Measurements from ENCODE around the gene CRADD. TPM values are rescaled to one million over a fixed set of nuclear protein-coding genes. Genes with fewer than 3 reads are reported as not detected.

Gene CRADD
- total and polyA plus RNA-seq, 4 donors, result 6.3 to 28.9 (median 16.6) TPM

DNA sequence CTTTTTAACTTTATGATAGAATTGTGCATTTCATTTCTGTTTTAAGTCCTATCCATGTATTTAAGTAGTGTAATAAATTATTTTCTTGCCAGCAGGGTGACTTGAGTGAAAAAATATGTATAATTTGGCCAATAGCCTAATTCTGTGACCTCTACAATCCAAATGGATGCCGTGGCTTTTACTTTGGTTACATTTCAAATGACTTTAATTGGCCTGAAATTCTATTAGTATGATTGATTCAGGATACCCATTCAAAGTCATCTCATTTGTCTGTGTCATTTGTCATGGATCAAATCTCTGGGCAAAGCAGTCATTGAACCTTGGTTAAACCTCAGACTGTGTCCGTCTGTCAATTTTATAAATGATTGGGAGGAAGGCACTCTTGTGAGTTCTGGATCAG, 29.6 kb downstream of the CRADD start:
- Histone ChIP-seq H3K9me3 (ENCODE audit: control insufficient read depth in 4 of 4, insufficient read depth in 3 of 4, low read length in 3 of 4) (peaks cover 0 to 7% (median 4%) of the 10 kb centered on the region in 4 donors), H3K9ac (ENCODE audit: insufficient read depth in 1 of 2, low read length in 2 of 2) (no peak overlapping the region), H3K27me3 (ENCODE audit: control insufficient read depth in 3 of 3, insufficient read depth in 3 of 3, low read length in 2 of 3) (no peaks in the 10 kb centered on the region), H3K27ac (ENCODE audit: low read depth in 1 of 2, low read length in 1 of 2) (no peak overlapping the region), H3K4me1 (ENCODE audit: control insufficient read depth in 5 of 5, insufficient read depth in 5 of 5, low read length in 5 of 5) (peaks cover 0 to 30% (median 3%) of the 10 kb centered on the region in 5 donors), H3K4me3 (no peak overlapping the region), H3K36me3 (ENCODE audit: control insufficient read depth in 4 of 4, insufficient read depth in 4 of 4, low read length in 4 of 4) (no peaks in the 10 kb centered on the region)
- DNase-seq (no peak), ATAC-seq (ENCODE audit: insufficient read depth, low FRiP score) (no peak)
- WGBS, 2 donors, result 79 to 92% methylated on average over 2 of the region's 2 CpGs
- TF ChIP-seq CTCF (IDR thresholded peaks at IDR 0.05; ENCODE audit: control extremely low read depth, extremely low read depth), result no peak

- Histone ChIP-seq H3K4me3 (no peak overlapping the region), H3K36me3 (ENCODE audit: control insufficient read depth in 4 of 4, insufficient read depth in 4 of 4, low read length in 4 of 4) (no peaks in the 10 kb centered on the region), H3K9ac (ENCODE audit: insufficient read depth in 1 of 2, low read length in 2 of 2) (no peak overlapping the region), H3K4me1 (ENCODE audit: control insufficient read depth in 5 of 5, insufficient read depth in 5 of 5, low read length in 5 of 5) (peaks cover 0 to 29% (median 3%) of the 10 kb centered on the region in 5 donors), H3K9me3 (ENCODE audit: control insufficient read depth in 4 of 4, insufficient read depth in 3 of 4, low read length in 3 of 4) (peaks cover 0 to 7% (median 4%) of the 10 kb centered on the region in 4 donors), H3K27ac (ENCODE audit: low read depth in 1 of 2, low read length in 1 of 2) (no peak overlapping the region), H3K27me3 (ENCODE audit: control insufficient read depth in 3 of 3, insufficient read depth in 3 of 3, low read length in 2 of 3) (no peaks in the 10 kb centered on the region)
- no peak for ATAC-seq (ENCODE audit: insufficient read depth, low FRiP score)
- no peak for TF ChIP-seq CTCF (IDR thresholded peaks at IDR 0.05; ENCODE audit: control extremely low read depth, extremely low read depth)
- WGBS, 2 donors, result 93 to 100% methylated on average over 1 of the region's 1 CpG
- no peak for DNase-seq
Observed at GRCh38 chr12:93707836-93708235, 30.7 kb downstream of the CRADD start.

GRCh38 chr12:93708952-93709351, 31.8 kb downstream of the CRADD start:
- H3K9me3 ChIP-seq (ENCODE audit: control insufficient read depth in 4 of 4, insufficient read depth in 3 of 4, low read length in 3 of 4), result peaks cover 0 to 7% (median 4%) of the 10 kb centered on the region in 4 donors
- no peak overlapping the region for H3K9ac ChIP-seq (ENCODE audit: insufficient read depth in 1 of 2, low read length in 2 of 2)
- H3K27ac ChIP-seq (ENCODE audit: low read depth in 1 of 2, low read length in 1 of 2), result no peak overlapping the region
- H3K4me1 ChIP-seq (ENCODE audit: control insufficient read depth in 5 of 5, insufficient read depth in 5 of 5, low read length in 5 of 5), result peaks cover 0 to 27% (median 3%) of the 10 kb centered on the region in 5 donors
- no peak for ATAC-seq (ENCODE audit: insufficient read depth, low FRiP score)
- no peaks in the 10 kb centered on the region for H3K27me3 ChIP-seq (ENCODE audit: control insufficient read depth in 3 of 3, insufficient read depth in 3 of 3, low read length in 2 of 3)
- 98 to 99% methylated on average over 2 of the region's 2 CpGs for WGBS, 2 donors
- H3K36me3 ChIP-seq (ENCODE audit: control insufficient read depth in 4 of 4, insufficient read depth in 4 of 4, low read length in 4 of 4), result no peaks in the 10 kb centered on the region
- no peak for TF ChIP-seq CTCF (IDR thresholded peaks at IDR 0.05; ENCODE audit: control extremely low read depth, extremely low read depth)
- no peak overlapping the region for H3K4me3 ChIP-seq
- DNase-seq, result no peak

DNA sequence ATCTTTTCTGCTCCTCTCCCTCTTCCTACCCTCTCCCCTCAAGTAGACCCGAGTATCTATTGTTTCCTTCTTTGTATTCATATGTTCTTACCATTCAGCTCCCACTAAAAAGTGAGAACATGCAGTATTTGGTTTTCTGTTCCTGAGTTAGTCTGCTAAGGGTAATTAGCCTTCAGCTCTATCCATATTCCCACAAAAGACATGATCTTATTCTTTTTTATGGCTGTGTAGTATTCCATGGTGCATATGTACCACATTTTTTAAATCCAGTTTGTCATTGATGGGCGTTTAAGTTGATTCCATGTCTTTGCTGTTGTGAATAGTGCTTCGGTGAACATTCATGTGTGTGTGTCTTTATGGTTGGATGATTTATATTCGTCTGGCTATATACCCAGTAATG, 32.2 kb downstream of the CRADD start:
- Histone ChIP-seq H3K9me3 (ENCODE audit: control insufficient read depth in 4 of 4, insufficient read depth in 3 of 4, low read length in 3 of 4) (peaks cover 0 to 7% (median 4%) of the 10 kb centered on the region in 4 donors), H3K27ac (ENCODE audit: low read depth in 1 of 2, low read length in 1 of 2) (no peak overlapping the region), H3K27me3 (ENCODE audit: control insufficient read depth in 3 of 3, insufficient read depth in 3 of 3, low read length in 2 of 3) (no peaks in the 10 kb centered on the region), H3K36me3 (ENCODE audit: control insufficient read depth in 4 of 4, insufficient read depth in 4 of 4, low read length in 4 of 4) (no peaks in the 10 kb centered on the region), H3K9ac (ENCODE audit: insufficient read depth in 1 of 2, low read length in 2 of 2) (no peak overlapping the region), H3K4me1 (ENCODE audit: control insufficient read depth in 5 of 5, insufficient read depth in 5 of 5, low read length in 5 of 5) (peaks cover 0 to 29% (median 3%) of the 10 kb centered on the region in 5 donors), H3K4me3 (no peak overlapping the region)
- 96 to 98% methylated on average over 4 of the region's 4 CpGs for WGBS, 2 donors
- TF ChIP-seq CTCF (IDR thresholded peaks at IDR 0.05; ENCODE audit: control extremely low read depth, extremely low read depth), result no peak
- DNase-seq (no peak), ATAC-seq (ENCODE audit: insufficient read depth, low FRiP score) (no peak)

Data from lung (tissue), 12 donors.